Smooth muscle cell (in vitro differentiated cells): Measurements from ENCODE around the gene SLC44A1. TPM values are rescaled to one million over a fixed set of nuclear protein-coding genes. Genes with fewer than 3 reads are reported as not detected.

Experiments used
- DNase-seq: peaks from one replicate; lab custom pipeline; 2025; ENCODE audit not compliant: unreplicated experiment; lab: John Stamatoyannopoulos, UW
- H2AFZ ChIP-seq: fragments of 200-600 bp; sonication (generic); 2 replicates; pipeline ENCODE4 v1.6.0; 2016; ENCODE audit warnings: antibody characterized with exemption, low read depth, mild to moderate bottlenecking
- H3F3A ChIP-seq: fragments of 200-600 bp; sonication (generic); 2 replicates; pipeline ENCODE4 v1.6.0; 2017; ENCODE audit warnings: antibody characterized with exemption, low read depth
- H3K27ac ChIP-seq: fragments of 200-600 bp; sonication (generic); 2 replicates; pipeline ENCODE4 v1.5.1; 2016; ENCODE audit warnings: low read depth, mild to moderate bottlenecking
- H3K27me3 ChIP-seq: fragments of 200-600 bp; sonication (generic); 2 replicates; pipeline ENCODE4 v1.6.1; 2016; ENCODE audit warnings: low read depth, mild to moderate bottlenecking
- H3K36me3 ChIP-seq: fragments of 200-600 bp; sonication (generic); 2 replicates; pipeline ENCODE4 v1.5.1; 2016; ENCODE audit warnings: low read depth
- H3K4me1 ChIP-seq: fragments of 200-600 bp; sonication (generic); 2 replicates; pipeline ENCODE4 v1.5.1; 2016; ENCODE audit warnings: low read depth
- H3K4me2 ChIP-seq: fragments of 200-600 bp; sonication (generic); 2 replicates; pipeline ENCODE4 v1.6.0; 2016; ENCODE audit warnings: mild to moderate bottlenecking
- H3K4me3 ChIP-seq: fragments of 200-600 bp; sonication (generic); 2 replicates; pipeline ENCODE4 v1.5.1; 2016; ENCODE audit warnings: mild to moderate bottlenecking
- H3K79me2 ChIP-seq: fragments of 200-600 bp; sonication (generic); 2 replicates; pipeline ENCODE4 v1.6.0; 2016; ENCODE audit warnings: low read depth, mild to moderate bottlenecking
- H3K9ac ChIP-seq: fragments of 200-600 bp; sonication (generic); 2 replicates; pipeline ENCODE4 v1.6.0; 2016; ENCODE audit warnings: low read depth
- H3K9me3 ChIP-seq: fragments of 200-600 bp; sonication (generic); replicated peaks from 2 replicates; pipeline ENCODE4 v1.5.1; 2016; ENCODE audit warnings: low read depth
- H4K20me1 ChIP-seq: fragments of 200-600 bp; sonication (generic); 2 replicates; pipeline ENCODE4 v1.6.0; 2016; ENCODE audit warnings: low read depth
- WGBS: methylation state at CpG from one replicate; pipeline ENCODE4 v1.1.7; 2016; ENCODE audit warnings: low lambda C conversion rate; 5-methylcytosine and 5-hydroxymethylcytosine counted together
- polyA plus RNA-seq: library from polyadenylated mRNA; unstranded; fragments of >200 nt; fragmentation: Nextera tagmentation; extraction: Ambion mirVana; gene quantifications from 2 replicates; pipeline ENCODE4 v1.2.1, GENCODE V29; 2016
- total RNA-seq: library from RNA; depleted of rRNA; stranded (reverse); fragments of >200 nt; gene quantifications from 2 replicates; pipeline ENCODE4 v1.2.3, GENCODE V29; 2014
- TF ChIP-seq, protein P1 (sequence below): fragments of 200-600 bp; sonication (generic); IDR thresholded peaks from 2 replicates; pipeline ENCODE4 v1.5.1; 2017; ENCODE audit warnings: borderline replicate concordance, mild to moderate bottlenecking, antibody characterized with exemption; ENCODE audit not compliant: insufficient read depth, poor library complexity, severe bottlenecking

The SLC44A1 gene
- total and polyA plus RNA-seq, 2 experiments from 2014 or later, result 14.0 to 22.2 TPM

DNA sequence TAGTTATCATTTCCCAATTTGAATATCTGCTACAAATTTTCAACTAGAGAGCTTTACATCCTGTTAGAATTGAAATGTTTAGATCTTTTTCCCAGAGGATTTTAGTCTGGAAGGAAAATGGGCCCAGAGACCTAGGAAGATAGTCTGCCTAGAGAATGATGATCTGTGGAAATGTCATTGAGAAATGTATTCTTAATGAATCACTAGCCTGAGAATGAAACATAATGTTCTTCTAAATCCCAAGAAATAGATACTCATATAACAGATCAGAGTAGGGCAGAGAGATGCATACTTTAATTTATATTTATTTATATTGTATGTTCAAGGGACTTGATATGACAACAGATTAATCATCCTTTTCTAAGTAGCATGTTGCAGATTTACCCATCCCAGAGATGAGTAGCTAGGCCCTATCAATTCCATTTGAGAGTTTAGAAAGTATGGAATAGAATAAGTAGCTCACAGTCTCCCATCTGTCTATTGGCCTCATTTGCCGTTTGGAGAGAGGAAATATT is 25.1 kb upstream of the SLC44A1 start:
- WGBS, result 95% methylated on average over 1 of the region's 1 CpG
- Histone ChIP-seq H4K20me1 (no peaks in the 10 kb centered on the region), H3K4me2 (no peak overlapping the region), H3F3A (no peaks in the 10 kb centered on the region), H3K27me3 (no peaks in the 10 kb centered on the region), H3K4me1 (peaks cover 4% of the 10 kb centered on the region), H3K9ac (no peak overlapping the region), H3K9me3 (no peaks in the 10 kb centered on the region), H3K27ac (no peak overlapping the region), H3K4me3 (no peak overlapping the region), H3K79me2 (no peaks in the 10 kb centered on the region), H3K36me3 (no peaks in the 10 kb centered on the region), H2AFZ (no peak overlapping the region)
- TF ChIP-seq, protein P1, sequence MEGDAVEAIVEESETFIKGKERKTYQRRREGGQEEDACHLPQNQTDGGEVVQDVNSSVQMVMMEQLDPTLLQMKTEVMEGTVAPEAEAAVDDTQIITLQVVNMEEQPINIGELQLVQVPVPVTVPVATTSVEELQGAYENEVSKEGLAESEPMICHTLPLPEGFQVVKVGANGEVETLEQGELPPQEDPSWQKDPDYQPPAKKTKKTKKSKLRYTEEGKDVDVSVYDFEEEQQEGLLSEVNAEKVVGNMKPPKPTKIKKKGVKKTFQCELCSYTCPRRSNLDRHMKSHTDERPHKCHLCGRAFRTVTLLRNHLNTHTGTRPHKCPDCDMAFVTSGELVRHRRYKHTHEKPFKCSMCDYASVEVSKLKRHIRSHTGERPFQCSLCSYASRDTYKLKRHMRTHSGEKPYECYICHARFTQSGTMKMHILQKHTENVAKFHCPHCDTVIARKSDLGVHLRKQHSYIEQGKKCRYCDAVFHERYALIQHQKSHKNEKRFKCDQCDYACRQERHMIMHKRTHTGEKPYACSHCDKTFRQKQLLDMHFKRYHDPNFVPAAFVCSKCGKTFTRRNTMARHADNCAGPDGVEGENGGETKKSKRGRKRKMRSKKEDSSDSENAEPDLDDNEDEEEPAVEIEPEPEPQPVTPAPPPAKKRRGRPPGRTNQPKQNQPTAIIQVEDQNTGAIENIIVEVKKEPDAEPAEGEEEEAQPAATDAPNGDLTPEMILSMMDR, result no peak
- no peak for DNase-seq

DNA sequence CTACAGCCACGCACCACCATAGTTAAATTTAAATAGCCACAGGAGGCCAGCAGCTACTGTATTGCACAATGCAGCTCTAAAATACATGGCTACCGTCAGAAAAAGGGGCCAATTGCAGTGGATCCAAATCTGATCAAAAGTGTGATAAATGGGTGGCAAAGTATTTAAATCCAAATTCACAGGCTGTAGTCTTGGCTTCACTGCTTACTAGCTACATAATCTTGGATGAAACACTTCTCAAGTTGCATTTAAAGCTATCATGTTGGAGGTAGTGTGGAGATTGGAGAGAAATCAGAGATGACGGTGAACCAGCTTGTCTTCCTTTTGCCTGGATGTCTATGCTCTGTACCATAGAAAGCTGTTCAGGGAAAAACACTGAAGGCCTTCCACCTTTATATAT is 24.0 kb upstream of the SLC44A1 start:
- 93% methylated on average over 3 of the region's 3 CpGs for WGBS
- no peak overlapping the region for H3K4me2 ChIP-seq
- DNase-seq, result no peak

DNA sequence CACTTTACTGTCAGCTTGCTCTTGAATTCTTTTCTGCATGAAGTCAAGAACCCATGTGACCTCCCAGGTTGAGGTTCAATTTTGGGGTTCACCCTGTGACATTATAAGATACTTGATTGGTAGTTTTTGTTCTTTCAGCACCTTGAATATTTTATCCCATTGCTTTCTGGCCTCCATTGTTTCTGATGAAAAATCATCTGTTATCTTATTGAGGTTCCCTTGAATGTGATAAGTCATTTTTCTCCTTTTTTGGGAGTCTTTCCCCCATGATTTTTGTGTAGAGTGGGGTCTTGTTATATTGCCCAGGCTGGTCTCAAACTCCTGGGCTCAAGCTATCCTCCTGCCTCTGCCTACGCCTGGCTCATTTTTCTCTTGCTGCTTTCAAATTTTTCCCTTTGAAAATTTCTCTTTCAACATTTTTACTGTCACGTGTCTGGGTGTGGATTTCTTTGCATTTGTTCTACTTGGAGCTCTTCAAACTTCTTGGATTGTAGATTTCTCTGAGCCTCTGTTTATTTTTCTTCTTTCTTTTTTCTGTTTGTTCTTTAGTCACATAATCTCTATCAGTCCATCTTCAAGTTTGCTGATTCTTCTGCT is 20.8 kb upstream of the SLC44A1 start:
- H3K9ac ChIP-seq, result no peak overlapping the region
- WGBS, result 90% methylated on average over 2 of the region's 2 CpGs
- TF ChIP-seq, protein P1, result no peak
- no peaks in the 10 kb centered on the region for H3K79me2 ChIP-seq
- no peaks in the 10 kb centered on the region for H3F3A ChIP-seq
- no peak for DNase-seq
- no peak overlapping the region for H3K4me2 ChIP-seq
- H3K4me1 ChIP-seq, result no peaks in the 10 kb centered on the region
- no peak overlapping the region for H2AFZ ChIP-seq
- no peaks in the 10 kb centered on the region for H3K36me3 ChIP-seq
- no peaks in the 10 kb centered on the region for H3K27me3 ChIP-seq
- H3K4me3 ChIP-seq, result no peak overlapping the region
- H3K27ac ChIP-seq, result no peak overlapping the region
- H3K9me3 ChIP-seq, result no peaks in the 10 kb centered on the region
- H4K20me1 ChIP-seq, result no peaks in the 10 kb centered on the region

More for the DNA sequence above, 24.0 kb upstream of the SLC44A1 start:
- no peak overlapping the region for H3K27ac ChIP-seq
- no peak overlapping the region for H3K4me3 ChIP-seq
- H3K9ac ChIP-seq, result no peak overlapping the region
- TF ChIP-seq, protein P1, result no peak
- H3K9me3 ChIP-seq, result no peaks in the 10 kb centered on the region
- H4K20me1 ChIP-seq, result no peaks in the 10 kb centered on the region
- no peaks in the 10 kb centered on the region for H3K27me3 ChIP-seq
- H3K79me2 ChIP-seq, result no peaks in the 10 kb centered on the region
- no peaks in the 10 kb centered on the region for H3K36me3 ChIP-seq
- no peaks in the 10 kb centered on the region for H3F3A ChIP-seq
- no peak overlapping the region for H2AFZ ChIP-seq
- H3K4me1 ChIP-seq, result peaks cover 4% of the 10 kb centered on the region

DNA sequence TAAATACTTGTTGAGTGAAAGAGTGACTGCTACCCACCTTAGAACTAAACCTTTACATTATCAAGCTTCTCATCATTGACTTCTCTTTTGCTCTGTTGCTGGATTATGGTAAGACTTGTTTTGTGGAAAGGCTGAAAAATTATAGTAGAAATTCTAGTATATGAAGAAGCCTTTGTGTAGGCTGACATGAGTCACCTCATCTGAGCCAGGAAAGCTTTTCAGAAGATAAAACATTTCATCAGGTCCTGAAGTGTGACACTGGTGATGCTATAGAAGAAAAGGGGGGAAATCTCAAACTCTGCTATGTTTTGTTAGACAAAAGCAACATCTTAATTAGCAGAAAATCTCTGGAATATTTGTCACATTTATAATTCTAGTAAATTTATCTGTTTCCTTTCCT is 18.4 kb upstream of the SLC44A1 start:
- DNase-seq, result no peak

More for the DNA sequence above, 18.4 kb upstream of the SLC44A1 start:
- TF ChIP-seq, protein P1, result no peak
- no peaks in the 10 kb centered on the region for H3K79me2 ChIP-seq
- H3K27ac ChIP-seq, result no peak overlapping the region
- H3K36me3 ChIP-seq, result no peaks in the 10 kb centered on the region
- no peak overlapping the region for H3K4me3 ChIP-seq
- no peaks in the 10 kb centered on the region for H3K27me3 ChIP-seq
- H3K4me2 ChIP-seq, result no peak overlapping the region
- H3K4me1 ChIP-seq, result no peaks in the 10 kb centered on the region
- H3F3A ChIP-seq, result no peaks in the 10 kb centered on the region
- H3K9me3 ChIP-seq, result no peaks in the 10 kb centered on the region
- H2AFZ ChIP-seq, result no peak overlapping the region
- no peaks in the 10 kb centered on the region for H4K20me1 ChIP-seq
- H3K9ac ChIP-seq, result no peak overlapping the region
